ENCODE data around the gene TTYH3. TPM values are rescaled to one million over a fixed set of nuclear protein-coding genes. Genes with fewer than 3 reads are reported as not detected.

The TTYH3 gene
- total RNA-seq, 1 experiment from 2014 or later: 122 TPM

DNA sequence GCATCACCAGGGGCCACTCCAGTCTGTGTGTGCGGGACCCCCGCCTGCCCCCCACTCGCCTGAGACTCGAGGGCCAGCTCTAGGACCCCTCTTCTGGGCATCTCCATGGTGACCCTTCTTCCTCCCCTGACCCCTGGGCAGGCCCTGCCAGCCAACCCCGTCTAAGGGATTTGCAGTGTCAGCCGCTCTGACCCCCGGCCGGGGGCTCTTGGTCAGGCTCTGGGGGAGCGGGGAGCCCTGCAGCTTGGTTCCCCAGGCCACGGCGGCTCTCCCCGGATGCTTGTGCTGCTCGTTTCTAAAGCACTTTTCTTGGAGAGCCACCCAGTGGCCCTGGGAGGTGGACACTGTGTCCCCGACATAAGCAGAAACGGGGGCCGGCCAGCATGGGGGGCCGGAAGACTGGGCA lies 5.3 kb downstream of the TTYH3 start:
- Histone ChIP-seq H3K27me3 (ENCODE audit: insufficient read depth, low read length) (no peaks in the 10 kb centered on the region), H2AFZ (ENCODE audit: low read length) (no peak overlapping the region), H3K14ac (ENCODE audit: insufficient read depth, low read length) (no peak overlapping the region; the same call in 1 of the 2 replicates), H4K20me1 (ENCODE audit: control insufficient read depth, insufficient read depth, insufficient read length) (peaks cover 4% of the 10 kb centered on the region), H3K79me2 (ENCODE audit: insufficient read depth, low read length) (peaks cover 42% of the 10 kb centered on the region; the same call in 1 of the 2 replicates), H2AK5ac (ENCODE audit: insufficient read length, low read length) (no peak overlapping the region), H3K4ac (ENCODE audit: low read depth, low read length) (no peak overlapping the region), H3K9me3 (ENCODE audit: control insufficient read depth, low read depth, low read length) (no peaks in the 10 kb centered on the region), H4K5ac (ENCODE audit: insufficient read length, low read depth, low read length) (no peak overlapping the region), H3K79me1 (ENCODE audit: insufficient read depth, low read depth, low read length, poor library complexity, severe bottlenecking) (peaks cover 4% of the 10 kb centered on the region), H2BK5ac (ENCODE audit: insufficient read length, low read length) (no peak overlapping the region), H2BK20ac (ENCODE audit: low read depth, low read length, poor library complexity, severe bottlenecking) (no peak overlapping the region), H3K4me1 (ENCODE audit: insufficient read depth, low read length) (no peaks in the 10 kb centered on the region), H3K56ac (ENCODE audit: insufficient read length, low read depth, low read length) (no peak overlapping the region), H3T11ph (ENCODE audit: low read length) (no peak overlapping the region), H4K91ac (ENCODE audit: insufficient read length, low read depth, low read length) (no peak overlapping the region), H3K27ac (ENCODE audit: insufficient read length, low read depth, low read length) (no peak overlapping the region), H2BK12ac (ENCODE audit: insufficient read length, low read depth, low read length) (no peak overlapping the region), H3K4me2 (ENCODE audit: insufficient read depth, insufficient read length, low read length) (no peak overlapping the region), H2BK15ac (ENCODE audit: low read depth, low read length) (no peak overlapping the region), H4K8ac (replicated peaks; ENCODE audit: insufficient read length, low read depth, low read length) (no peak overlapping the region), H3K23me2 (ENCODE audit: insufficient read length, low read depth, low read length, poor library complexity, severe bottlenecking) (peaks cover 18% of the 10 kb centered on the region), H3K18ac (ENCODE audit: insufficient read length, low read depth, low read length) (no peak overlapping the region), H3K9ac (ENCODE audit: extremely low read depth, insufficient read length, low read length) (no peak overlapping the region), H2BK120ac (ENCODE audit: low read depth, low read length, poor library complexity, severe bottlenecking) (no peak overlapping the region), H3K23ac (ENCODE audit: insufficient read length, low read depth, low read length) (no peak overlapping the region)
- no peaks in the 10 kb centered on the region for H3K27me3 Mint-ChIP-seq (ENCODE audit: low read depth)
- peaks cover 19 to 23% of the 10 kb centered on the region in 2 experiments for H3K4me1 Mint-ChIP-seq
- DNase-seq: no peak
- no peak for TF ChIP-seq CTCF (conservative IDR thresholded peaks at IDR 0.05)
- no peak overlapping the region for H3K4me3 Mint-ChIP-seq
- WGBS (ENCODE audit: extremely low coverage, insufficient read length, low lambda C conversion rate): no CpG with 5 or more reads among the region's 17 CpGs
- H3K9me3 Mint-ChIP-seq: no peaks in the 10 kb centered on the region
- H3K27ac Mint-ChIP-seq: no peak overlapping the region
- H3K36me3 Mint-ChIP-seq (ENCODE audit: insufficient read depth in 1 of 3, low read depth in 3 of 3): peaks cover 1 to 8% (median 7%) of the 10 kb centered on the region in 3 experiments; a peak in 5 of 7 replicates
